Subcutaneous abdominal adipose tissue (tissue), 5 donors: Measurements from ENCODE around the gene KRT78.

Experiments
- H3K27ac ChIP-seq: one replicate; pipeline ENCODE4 v1.7.0; 2013; ENCODE audit warnings: low read depth, mild to moderate bottlenecking, inconsistent platforms, low read length, moderate library complexity
- H3K27me3 ChIP-seq, 5 donors: one replicate each; pipeline ENCODE4 v1.7.0; 2013; ENCODE audit warnings: low read length in 5 of 5, inconsistent platforms in 1 of 5; ENCODE audit not compliant: control insufficient read depth in 5 of 5, insufficient read depth in 4 of 5
- H3K36me3 ChIP-seq, 5 donors: one replicate each; pipeline ENCODE4 v1.7.0; 2013; ENCODE audit warnings: low read length in 5 of 5; ENCODE audit not compliant: control insufficient read depth in 5 of 5, insufficient read depth in 5 of 5
- H3K4me1 ChIP-seq, 5 donors: one replicate each; pipeline ENCODE4 v1.7.0; 2013; ENCODE audit warnings: low read length in 5 of 5, mild to moderate bottlenecking in 3 of 5, moderate library complexity in 1 of 5; ENCODE audit not compliant: control insufficient read depth in 5 of 5, insufficient read depth in 5 of 5
- H3K4me3 ChIP-seq, 5 donors: one replicate each; pipeline ENCODE4 v1.7.0; 2013; ENCODE audit warnings: low read length in 5 of 5, low read depth in 1 of 5
- H3K9ac ChIP-seq, 5 donors: one replicate each; pipeline ENCODE4 v1.7.0; 2013; ENCODE audit warnings: low read length in 5 of 5, mild to moderate bottlenecking in 4 of 5, moderate library complexity in 3 of 5
- H3K9me3 ChIP-seq, 5 donors: one replicate each; pipeline ENCODE4 v1.7.0; 2013; ENCODE audit warnings: low read length in 5 of 5; ENCODE audit not compliant: control insufficient read depth in 5 of 5
- donor health status: healthy.
- donor health status: healthy.
- donor health status: healthy.
- donor health status: healthy.
- donor health status: healthy.

Gene KRT78

DNA sequence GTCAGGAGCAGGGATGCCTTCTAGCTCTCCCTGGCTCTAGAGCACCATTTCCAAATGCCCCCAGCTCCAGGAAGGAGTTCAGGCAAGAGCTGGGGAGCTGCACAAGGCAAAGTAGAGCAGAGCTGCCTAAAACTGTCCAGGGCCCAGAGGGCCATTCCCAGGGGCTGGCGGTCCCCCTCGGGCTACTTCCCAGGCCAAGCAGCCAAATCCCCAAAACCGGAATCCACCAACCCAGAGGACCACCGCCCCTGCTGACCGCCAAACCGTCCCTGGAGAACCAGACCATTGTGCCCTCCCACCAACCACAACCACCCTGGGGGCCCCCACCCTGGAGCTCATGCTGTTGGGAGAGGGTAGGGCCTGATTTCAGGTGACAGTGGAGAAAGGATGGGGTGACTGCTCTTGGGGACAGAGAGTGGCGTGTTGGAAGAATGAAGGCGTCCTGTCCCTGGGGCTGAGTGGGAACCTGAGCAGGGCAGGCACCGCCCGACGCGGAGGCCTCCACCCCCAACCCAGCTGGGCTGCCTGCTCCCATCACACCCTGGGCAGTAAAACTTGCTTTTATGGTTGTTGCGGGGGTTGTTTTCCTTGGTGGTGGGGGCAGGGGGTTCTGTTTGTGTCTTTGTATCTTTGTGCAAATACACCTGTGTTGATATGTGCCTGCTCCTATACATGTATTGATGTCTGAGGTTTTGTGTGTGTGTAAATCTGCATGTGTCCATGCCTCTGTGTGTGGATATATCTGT is 24.0 kb upstream of the KRT78 start:
- no peaks in the 10 kb centered on the region for H3K9me3 ChIP-seq
- peak overlapping the region; percentile 50 for H3K27ac ChIP-seq
- H3K27me3 ChIP-seq, result peaks cover 0 to 3% (median 0%) of the 10 kb centered on the region in 5 donors
- no peak overlapping the region for H3K9ac ChIP-seq
- no peak overlapping the region for H3K4me3 ChIP-seq
- H3K36me3 ChIP-seq, result no peaks in the 10 kb centered on the region
- H3K4me1 ChIP-seq, result peaks cover 13 to 35% (median 31%) of the 10 kb centered on the region in 5 donors

DNA sequence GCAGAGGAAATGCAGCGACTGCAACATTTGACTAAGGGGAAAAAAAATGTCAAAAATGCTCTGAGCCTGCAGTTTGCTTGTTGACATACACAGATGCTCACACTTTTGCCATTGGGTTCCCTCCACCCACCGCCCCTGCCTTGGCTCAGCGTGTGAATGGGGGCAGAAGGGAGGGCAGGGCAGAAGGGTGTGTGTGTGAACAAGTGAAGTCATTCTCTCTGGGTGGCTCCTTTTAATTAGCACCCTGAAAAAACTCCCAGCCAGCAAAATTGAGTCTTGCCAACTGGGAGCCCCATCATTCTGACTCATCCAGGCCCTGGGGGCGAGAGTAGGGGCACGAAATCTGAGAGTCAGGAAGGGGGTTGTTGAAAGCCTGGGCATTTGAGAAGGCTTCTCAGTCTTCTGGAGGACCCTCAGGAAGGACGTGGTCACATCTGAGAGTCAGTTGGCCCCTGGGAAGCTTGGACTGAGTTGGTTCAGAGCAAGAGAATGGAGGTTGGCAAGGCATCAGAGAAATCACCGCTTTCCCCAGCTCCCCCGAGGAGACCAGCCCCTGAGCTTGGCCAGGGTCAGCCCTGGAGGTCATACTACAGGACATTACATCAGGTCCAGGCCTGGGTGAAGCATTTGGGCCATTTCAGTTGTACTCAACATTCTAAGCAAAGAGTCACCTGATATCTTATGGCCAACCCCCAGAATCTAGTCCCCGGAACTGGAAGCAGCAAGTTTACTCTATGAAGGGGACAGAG is 22.7 kb upstream of the KRT78 start:
- H3K4me3 ChIP-seq, result no peak overlapping the region
- no peaks in the 10 kb centered on the region for H3K36me3 ChIP-seq
- H3K4me1 ChIP-seq, result peaks cover 16 to 42% (median 31%) of the 10 kb centered on the region in 5 donors
- H3K9ac ChIP-seq, result peak overlapping the region in 1 of 5 donors; percentile 84
- peak overlapping the region; percentile 65 for H3K27ac ChIP-seq
- H3K27me3 ChIP-seq, result peaks cover 0 to 3% (median 0%) of the 10 kb centered on the region in 5 donors
- no peaks in the 10 kb centered on the region for H3K9me3 ChIP-seq

- H3K27me3 ChIP-seq, result peaks cover 0 to 3% (median 0%) of the 10 kb centered on the region in 5 donors
- H3K4me3 ChIP-seq, result no peak overlapping the region
- no peaks in the 10 kb centered on the region for H3K36me3 ChIP-seq
- peak overlapping the region in 1 of 5 donors; percentile 4 for H3K9ac ChIP-seq
- H3K9me3 ChIP-seq, result no peaks in the 10 kb centered on the region
- peak overlapping the region; percentile 65 for H3K27ac ChIP-seq
- peaks cover 16 to 42% (median 32%) of the 10 kb centered on the region in 5 donors for H3K4me1 ChIP-seq
Measured at GRCh38 chr12:52870361-52871290, 21.8 kb upstream of the KRT78 start.

- H3K9me3 ChIP-seq, result no peaks in the 10 kb centered on the region
- H3K9ac ChIP-seq, result no peak overlapping the region
- peaks cover 0 to 7% (median 0%) of the 10 kb centered on the region in 5 donors for H3K27me3 ChIP-seq
- H3K36me3 ChIP-seq, result no peaks in the 10 kb centered on the region
- no peak overlapping the region for H3K27ac ChIP-seq
- H3K4me3 ChIP-seq, result peak overlapping the region in 1 of 5 donors; percentile 32
- H3K4me1 ChIP-seq, result peaks cover 16 to 30% (median 26%) of the 10 kb centered on the region in 5 donors
Measured at GRCh38 chr12:52867642-52868041, 18.8 kb upstream of the KRT78 start.

- H3K9ac ChIP-seq, result no peak overlapping the region
- H3K27ac ChIP-seq, result no peak overlapping the region
- peak overlapping the region in 1 of 5 donors; percentile 32 for H3K4me3 ChIP-seq
Measured at GRCh38 chr12:52867152-52867551, 18.4 kb upstream of the KRT78 start.

DNA sequence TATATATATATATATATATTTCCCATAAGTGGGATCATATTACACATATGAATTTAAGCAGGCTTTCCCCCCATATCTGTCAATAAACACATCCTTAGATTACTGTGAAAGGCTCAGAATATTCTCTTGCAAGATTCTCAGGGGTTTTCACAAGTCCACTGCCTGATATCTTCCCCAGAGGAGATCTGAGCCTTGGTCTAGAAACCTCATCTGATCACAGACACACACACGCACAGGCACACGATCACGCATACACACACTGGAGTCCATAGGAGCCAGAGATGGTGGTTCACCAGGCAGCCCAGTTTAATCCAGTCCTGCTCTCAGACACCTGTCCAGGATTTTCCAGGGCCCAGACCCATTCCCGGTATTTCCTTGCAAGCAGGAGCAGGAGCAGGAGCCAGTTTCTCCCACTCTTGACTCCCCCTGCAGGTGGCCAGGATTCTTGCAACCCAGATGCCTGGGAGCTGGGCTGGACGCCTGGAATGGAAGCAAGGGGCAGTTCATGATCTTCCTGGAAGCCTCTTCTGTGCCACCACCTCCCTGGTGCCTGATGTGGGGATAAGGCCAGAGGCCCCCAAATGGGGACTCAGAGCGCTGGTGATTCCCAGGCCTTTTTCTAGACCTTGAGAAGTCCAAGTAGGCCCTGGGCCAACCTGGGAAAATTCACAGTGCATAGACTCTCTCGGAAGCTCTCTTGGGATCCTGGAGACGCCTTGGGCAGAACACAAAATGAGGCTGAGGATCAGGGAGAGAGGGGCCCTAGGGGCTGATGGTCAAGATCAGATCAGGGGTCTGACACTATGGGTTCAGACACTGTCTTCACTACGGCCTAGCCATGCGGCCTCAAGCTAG is 16.5 kb upstream of the KRT78 start:
- peaks cover 0 to 4% (median 0%) of the 10 kb centered on the region in 5 donors for H3K27me3 ChIP-seq
- H3K27ac ChIP-seq, result no peak overlapping the region
- no peaks in the 10 kb centered on the region for H3K36me3 ChIP-seq
- H3K4me3 ChIP-seq, result no peak overlapping the region
- no peaks in the 10 kb centered on the region for H3K9me3 ChIP-seq
- H3K9ac ChIP-seq, result peak overlapping the region in 1 of 5 donors; percentile 66
- peaks cover 4 to 13% (median 11%) of the 10 kb centered on the region in 5 donors for H3K4me1 ChIP-seq

More at GRCh38 chr12:52867152-52867551, 18.4 kb upstream of the KRT78 start:
- Histone ChIP-seq H3K4me1 (peaks cover 16 to 30% (median 26%) of the 10 kb centered on the region in 5 donors), H3K27me3 (peaks cover 0 to 7% (median 0%) of the 10 kb centered on the region in 5 donors), H3K36me3 (no peaks in the 10 kb centered on the region), H3K9me3 (no peaks in the 10 kb centered on the region)

DNA sequence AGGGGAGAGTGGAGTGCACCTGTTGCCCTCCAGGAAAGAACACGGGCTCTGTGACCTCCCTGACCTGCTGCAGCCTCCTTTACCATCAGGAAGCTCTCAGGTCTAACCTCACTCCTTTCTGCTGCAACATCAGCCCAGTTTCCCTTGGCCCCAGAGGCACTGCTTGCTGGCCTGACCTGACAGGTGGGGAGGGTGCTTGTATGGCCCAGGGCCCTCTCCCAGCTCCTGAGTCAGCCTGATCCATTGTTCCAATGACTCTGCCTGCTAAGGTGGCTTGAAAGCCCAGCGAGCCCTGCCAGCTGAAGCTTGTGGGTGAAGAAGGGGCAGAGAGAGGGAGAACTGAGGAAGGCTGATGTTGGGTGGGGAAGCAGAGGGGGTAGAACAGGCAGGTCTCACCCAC is 13.2 kb upstream of the KRT78 start:
- H3K4me1 ChIP-seq, result peaks cover 7 to 16% (median 10%) of the 10 kb centered on the region in 5 donors
- H3K4me3 ChIP-seq, result no peak overlapping the region
- H3K27me3 ChIP-seq, result peaks cover 0 to 4% (median 0%) of the 10 kb centered on the region in 5 donors
- no peaks in the 10 kb centered on the region for H3K9me3 ChIP-seq
- H3K9ac ChIP-seq, result no peak overlapping the region
- H3K36me3 ChIP-seq, result no peaks in the 10 kb centered on the region
- no peak overlapping the region for H3K27ac ChIP-seq

GRCh38 chr12:52861511-52861910 is 12.7 kb upstream of the KRT78 start:
- no peak overlapping the region for H3K4me3 ChIP-seq

More at GRCh38 chr12:52861511-52861910, 12.7 kb upstream of the KRT78 start:
- Histone ChIP-seq H3K9me3 (no peaks in the 10 kb centered on the region), H3K9ac (no peak overlapping the region), H3K27me3 (peaks cover 0 to 4% (median 0%) of the 10 kb centered on the region in 5 donors), H3K36me3 (no peaks in the 10 kb centered on the region), H3K27ac (no peak overlapping the region), H3K4me1 (peaks cover 6 to 16% (median 10%) of the 10 kb centered on the region in 5 donors)
